OCI-LY7 (cell line): Measurements from ENCODE around the gene SMPD2. TPM values are rescaled to one million over a fixed set of nuclear protein-coding genes. Genes with fewer than 3 reads are reported as not detected.
A peak's percentile ranks its signal among the peaks of the same experiment; 100 is the strongest.

Source experiments
- BruUV-seq: library from RNA; stranded (reverse); fragments of 400-500 nt; replicated peaks from 2 replicates; lab custom pipeline; 2021; lab: Mats Ljungman, UMichigan
- CTCF ChIA-PET: fragments of 300-600 bp; sonication (Branson Sonifier 250); formaldehyde crosslinking; loops from one replicate; lab custom pipeline; 2022; ENCODE audit warnings: antibody characterized with exemption; ENCODE audit not compliant: unreplicated experiment; lab: Charles Lee
- POLR2A ChIA-PET: fragments of 300-600 bp; sonication (Branson Sonifier 250); formaldehyde crosslinking; loops from one replicate; lab custom pipeline; 2022; ENCODE audit warnings: antibody characterized with exemption; lab: Charles Lee
- DNase-seq: peaks from one replicate; pipeline ENCODE4 v3.0.0-alpha.2; 2015; ENCODE audit warnings: low spot score
- H2AFZ ChIP-seq: fragments of 200-600 bp; sonication (generic), shearing (Covaris generic); 2 replicates; pipeline ENCODE4 v1.6.1; 2014; ENCODE audit warnings: mild to moderate bottlenecking, antibody characterized with exemption, low read length, moderate library complexity
- H3K27ac ChIP-seq: fragments of 200-600 bp; sonication (generic); 2 replicates; pipeline ENCODE4 v1.5.1; 2014; ENCODE audit warnings: mixed run types, low read depth, mild to moderate bottlenecking, moderate library complexity, low read length, inconsistent platforms; ENCODE audit not compliant: poor library complexity, severe bottlenecking
- H3K36me3 ChIP-seq: fragments of 200-600 bp; sonication (generic); 2 replicates; pipeline ENCODE4 v1.6.1; 2014; ENCODE audit warnings: mild to moderate bottlenecking, antibody characterized with exemption, low read length, moderate library complexity, mixed read lengths; ENCODE audit not compliant: insufficient read depth
- H3K4me1 ChIP-seq: fragments of 200-600 bp; sonication (generic); 2 replicates; pipeline ENCODE4 v1.5.1; 2014; ENCODE audit warnings: mild to moderate bottlenecking, low read length; ENCODE audit not compliant: insufficient read depth, poor library complexity, severe bottlenecking
- H3K4me2 ChIP-seq: fragments of 200-600 bp; sonication (generic); 2 replicates; pipeline ENCODE4 v1.6.1; 2014; ENCODE audit warnings: mild to moderate bottlenecking, low read length
- H3K4me3 ChIP-seq: fragments of 200-600 bp; sonication (generic); 2 replicates; pipeline ENCODE4 v1.5.1; 2014; ENCODE audit warnings: mild to moderate bottlenecking, low read depth, low read length; ENCODE audit not compliant: poor library complexity, severe bottlenecking
- H3K79me2 ChIP-seq: fragments of 200-600 bp; sonication (generic); 2 replicates; pipeline ENCODE4 v1.6.1; 2016; ENCODE audit warnings: low read depth, mild to moderate bottlenecking, low read length, moderate library complexity, mixed read lengths; ENCODE audit not compliant: insufficient read depth
- H3K9me2 ChIP-seq: fragments of 200-600 bp; sonication (generic); 2 replicates; pipeline ENCODE4 v1.6.1; 2016; ENCODE audit warnings: mild to moderate bottlenecking, low read length, mixed read lengths; ENCODE audit not compliant: insufficient read depth
- H3K9me3 ChIP-seq: fragments of 200-600 bp; sonication (generic); 2 replicates; pipeline ENCODE4 v1.6.1; 2014; ENCODE audit warnings: mild to moderate bottlenecking, mixed run types, low read length, mixed read lengths
- H4K20me1 ChIP-seq: fragments of 200-600 bp; sonication (generic); 2 replicates; pipeline ENCODE4 v1.6.1; 2014; ENCODE audit warnings: mild to moderate bottlenecking, antibody characterized with exemption, low read length, moderate library complexity, mixed read lengths; ENCODE audit not compliant: insufficient read depth
- CTCF ChIP-seq: fragments of 200-600 bp; sonication (generic); conservative IDR thresholded peaks from 2 replicates; pipeline ENCODE4 v1.5.1; 2014; ENCODE audit warnings: mild to moderate bottlenecking, antibody characterized with exemption, low read length, moderate library complexity, mixed read lengths
- EZH2phosphoT487 ChIP-seq: fragments of 200-600 bp; sonication (generic); IDR thresholded peaks from 2 replicates; pipeline ENCODE4 v1.6.1; 2018; ENCODE audit warnings: low read depth, borderline replicate concordance, mild to moderate bottlenecking, mixed run types, antibody characterized with exemption, low read length, moderate library complexity, mixed read lengths
- intact Hi-C: fragments of 100-400 bp; cut with micrococcal nuclease; formaldehyde crosslinking; loops from one replicate; pipeline ENCODE4 v1.10.0; 2022; ENCODE audit not compliant: unreplicated experiment
- total RNA-seq, 2 experiments: library from RNA; depleted of rRNA in 1 of 2; stranded (reverse); fragments of >200 nt in 1 of 2; shearing (Covaris generic) in 1 of 2; gene quantifications; 2 replicates each; pipeline ENCODE4 v1.2.3, GENCODE V29; 2014 to 2022

SMPD2 gene
- total RNA-seq, 2 experiments from 2014 or later: 15.9 to 24.4 TPM

GRCh38 chr6:109447878-109448555, 7.5 kb downstream of the SMPD2 start:
- ChIA-PET POLR2A (interaction anchor here (1.4 kb wide), 1 partner anchor 8 kb away, joined by 4 read pairs; the partner anchor contains the start of gene MICAL1), CTCF (no interaction called here)
- H3K9me2 ChIP-seq: no peaks in the 10 kb centered on the region
- no peaks in the 10 kb centered on the region for H3K9me3 ChIP-seq
- intact Hi-C loops: no loop called here
- H3K79me2 ChIP-seq: peaks cover under 1% of the 10 kb centered on the region; the same call in 1 of the 2 replicates
- peaks cover 34% of the 10 kb centered on the region for H3K4me1 ChIP-seq
- H3K4me3 ChIP-seq: no peak overlapping the region
- DNase-seq: no peak
- no peak overlapping the region for H3K27ac ChIP-seq
- H2AFZ ChIP-seq: no peak overlapping the region
- no peak overlapping the region for H3K4me2 ChIP-seq
- BruUV-seq: no TSS peak
- TF ChIP-seq EZH2phosphoT487 (no peak), CTCF (peak; percentile 39)
- H4K20me1 ChIP-seq: no peaks in the 10 kb centered on the region
- peaks cover 85% of the 10 kb centered on the region for H3K36me3 ChIP-seq

- H3K36me3 ChIP-seq: peaks cover 85% of the 10 kb centered on the region
- CTCF ChIA-PET: no interaction called here
- no peak for TF ChIP-seq EZH2phosphoT487
- TF ChIP-seq CTCF: no peak
Measured at GRCh38 chr6:109448615-109449014, 8.1 kb downstream of the SMPD2 start.

More at GRCh38 chr6:109448615-109449014, 8.1 kb downstream of the SMPD2 start:
- H3K9me2 ChIP-seq: no peaks in the 10 kb centered on the region
- no TSS peak for BruUV-seq
- POLR2A ChIA-PET: no interaction called here
- no peak for DNase-seq
- no peak overlapping the region for H2AFZ ChIP-seq
- H3K4me2 ChIP-seq: no peak overlapping the region
- intact Hi-C loops: no loop called here
- peaks cover 6% of the 10 kb centered on the region; the same call in 1 of the 2 replicates for H3K79me2 ChIP-seq
- no peaks in the 10 kb centered on the region for H3K9me3 ChIP-seq
- peaks cover 39% of the 10 kb centered on the region for H3K4me1 ChIP-seq
- H4K20me1 ChIP-seq: no peaks in the 10 kb centered on the region
- H3K27ac ChIP-seq: no peak overlapping the region
- no peak overlapping the region for H3K4me3 ChIP-seq
